Keratinocyte (primary cell): ENCODE measurements around the gene CNIH1.

Experiments
- EZH2 ChIP-seq: IDR thresholded peaks from one replicate; pipeline ENCODE4 v1.6.1; 2012; ENCODE audit warnings: inconsistent platforms, mild to moderate bottlenecking, low read length, moderate library complexity
- TF ChIP-seq, protein P1 (sequence below), 3 experiments: IDR thresholded peaks in 1 of 3; conservative IDR thresholded peaks in 1 of 3; optimal IDR thresholded peaks in 1 of 3; 2 replicates in 2 of 3; 3 replicates in 1 of 3; pipeline versions ENCODE3 to v1.5.1; 2011; ENCODE audit warnings: low read length in 3 of 3, mild to moderate bottlenecking in 3 of 3, moderate library complexity in 2 of 3, control low read depth in 1 of 3, inconsistent platforms in 1 of 3; ENCODE audit not compliant: insufficient read depth in 2 of 3; ENCODE audit errors: extremely low read depth in 1 of 3

DNA sequence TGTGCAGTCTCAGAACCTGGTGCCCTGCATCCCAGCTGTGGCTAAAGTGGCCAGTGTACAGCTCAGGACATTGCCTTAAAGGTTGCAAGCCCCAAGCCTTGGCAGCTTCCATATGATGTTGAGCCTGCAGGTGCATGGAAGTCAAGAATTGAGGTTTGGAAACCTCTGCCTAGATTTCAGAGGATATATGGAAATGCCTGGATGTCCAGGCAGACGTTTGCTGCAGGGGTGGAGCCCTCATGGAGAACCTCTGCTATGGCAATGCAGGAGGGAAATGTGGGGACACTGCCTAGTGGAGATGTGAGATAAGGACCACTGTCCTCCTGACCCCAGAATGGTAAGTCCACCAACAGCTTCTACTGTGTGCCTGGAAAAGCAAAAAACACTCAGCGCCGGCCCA is 17.9 kb upstream of the CNIH1 start:
- TF ChIP-seq, protein P1, sequence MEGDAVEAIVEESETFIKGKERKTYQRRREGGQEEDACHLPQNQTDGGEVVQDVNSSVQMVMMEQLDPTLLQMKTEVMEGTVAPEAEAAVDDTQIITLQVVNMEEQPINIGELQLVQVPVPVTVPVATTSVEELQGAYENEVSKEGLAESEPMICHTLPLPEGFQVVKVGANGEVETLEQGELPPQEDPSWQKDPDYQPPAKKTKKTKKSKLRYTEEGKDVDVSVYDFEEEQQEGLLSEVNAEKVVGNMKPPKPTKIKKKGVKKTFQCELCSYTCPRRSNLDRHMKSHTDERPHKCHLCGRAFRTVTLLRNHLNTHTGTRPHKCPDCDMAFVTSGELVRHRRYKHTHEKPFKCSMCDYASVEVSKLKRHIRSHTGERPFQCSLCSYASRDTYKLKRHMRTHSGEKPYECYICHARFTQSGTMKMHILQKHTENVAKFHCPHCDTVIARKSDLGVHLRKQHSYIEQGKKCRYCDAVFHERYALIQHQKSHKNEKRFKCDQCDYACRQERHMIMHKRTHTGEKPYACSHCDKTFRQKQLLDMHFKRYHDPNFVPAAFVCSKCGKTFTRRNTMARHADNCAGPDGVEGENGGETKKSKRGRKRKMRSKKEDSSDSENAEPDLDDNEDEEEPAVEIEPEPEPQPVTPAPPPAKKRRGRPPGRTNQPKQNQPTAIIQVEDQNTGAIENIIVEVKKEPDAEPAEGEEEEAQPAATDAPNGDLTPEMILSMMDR (optimal IDR thresholded peaks at IDR 0.05 in 1 of 3, IDR thresholded peaks at IDR 0.05 in 1 of 3, conservative IDR thresholded peaks at IDR 0.05 in 1 of 3; ENCODE audit: extremely low read depth in 1 of 3, insufficient read depth in 2 of 3, low read length in 3 of 3) = no peak
- TF ChIP-seq EZH2 = no peak
